Pancreas (tissue), 10 donors: ENCODE data around the gene CCDC124. TPM values are rescaled to one million over a fixed set of nuclear protein-coding genes. Genes with fewer than 3 reads are reported as not detected.

Experiments
- ATAC-seq, 4 donors: fragments of 200-7000 bp; cut with Tn5 transposase; one replicate each; pipeline versions ENCODE4 v1.8.0 to v1.9.1; 2020; ENCODE audit warnings: mild to moderate bottlenecking in 4 of 4, moderate library complexity in 4 of 4
- DNase-seq, 6 donors: peaks; one replicate each; pipeline ENCODE4 v3.0.0-alpha.2; 2020
- FAIRE-seq: peaks from 2 replicates; lab custom pipeline; 2012; peaks lifted over from hg19 to GRCh38; lab: Jason Lieb, UNC
- H3K27ac ChIP-seq, 4 donors: fragments of 200-600 bp; sonication (generic); 1 replicate in 3 of 4; 2 replicates in 1 of 4; pipeline versions ENCODE4 v1.5.0 to v1.8.0; 2020
- H3K27me3 ChIP-seq, 4 donors: fragments of 200-600 bp; one replicate each; pipeline ENCODE4 v1.8.0; 2021
- H3K36me3 ChIP-seq, 3 donors: fragments of 200-600 bp; sonication (generic) in 1 of 3; one replicate each; pipeline versions ENCODE4 v1.5.0 to v1.8.0; 2020 to 2021
- H3K4me1 ChIP-seq, 3 donors: fragments of 200-600 bp; one replicate each; pipeline ENCODE4 v1.8.0; 2021
- H3K4me3 ChIP-seq, 4 donors: fragments of 200-600 bp; sonication (generic) in 2 of 4; one replicate each; pipeline versions ENCODE4 v1.5.0 to v1.8.0; 2020 to 2021
- H3K9me3 ChIP-seq, 4 donors: fragments of 200-600 bp; one replicate each; pipeline ENCODE4 v1.8.0; 2021
- WGBS, 2 donors: extraction: QIAGEN DNeasy Blood & Tissue Kit; methylation state at CpG; one replicate each; pipeline ENCODE4 v1.1.7; 2013; 5-methylcytosine and 5-hydroxymethylcytosine counted together
- intact Hi-C, 3 donors: fragments of 100-400 bp; cut with DNase I; formaldehyde crosslinking; loops; one replicate each; pipeline versions ENCODE4 v1.11.1 to v1.14.2; 2022
- polyA plus RNA-seq, 2 donors: library from polyadenylated mRNA; stranded (reverse); fragments of 200-250 nt; gene quantifications; one replicate each; pipeline ENCODE4 v1.2.3, GENCODE V29; 2013
- total RNA-seq, 6 donors: library from RNA; stranded (reverse); fragmentation: NEBNext Ultra II Directional in 4 of 6; extraction: Animal tissue kit (Norgen Biotek cat#: 25700) in 4 of 6; gene quantifications; one replicate each; pipeline versions ENCODE4 v1.2.1 to v1.2.4, GENCODE V29; 2021 to 2023
- TF ChIP-seq, protein P1 (sequence below), 4 donors: fragments of 200-600 bp; sonication (generic) in 3 of 4; IDR thresholded peaks; one replicate each; pipeline versions ENCODE4 v1.5.0 to v1.8.0; 2021; ENCODE audit warnings: antibody characterized with exemption in 4 of 4
- donor health status: healthy with polysubstance abuse.
- donor health status: DM: no; HTN: no; CAD: no; lungs with moderate emphysema.
- donor health status: DM: no; HTN: no; CAD: no.
- donor health status: control.
- donor health status: control.
- donor health status: Bipolar disorder and iron deficiency.
- donor health status: DM: yes; HTN: yes; CAD: no.
- donor health status: DM: no; HTN: no; CAD: no.
- donor health status: DM: no; HTN: no; CAD: no.
- donor health status: DM: yes; HTN: yes; CAD: no.

The CCDC124 gene
- total and polyA plus RNA-seq, 8 donors, result 15.0 to 71.8 (median 32.2) TPM

DNA sequence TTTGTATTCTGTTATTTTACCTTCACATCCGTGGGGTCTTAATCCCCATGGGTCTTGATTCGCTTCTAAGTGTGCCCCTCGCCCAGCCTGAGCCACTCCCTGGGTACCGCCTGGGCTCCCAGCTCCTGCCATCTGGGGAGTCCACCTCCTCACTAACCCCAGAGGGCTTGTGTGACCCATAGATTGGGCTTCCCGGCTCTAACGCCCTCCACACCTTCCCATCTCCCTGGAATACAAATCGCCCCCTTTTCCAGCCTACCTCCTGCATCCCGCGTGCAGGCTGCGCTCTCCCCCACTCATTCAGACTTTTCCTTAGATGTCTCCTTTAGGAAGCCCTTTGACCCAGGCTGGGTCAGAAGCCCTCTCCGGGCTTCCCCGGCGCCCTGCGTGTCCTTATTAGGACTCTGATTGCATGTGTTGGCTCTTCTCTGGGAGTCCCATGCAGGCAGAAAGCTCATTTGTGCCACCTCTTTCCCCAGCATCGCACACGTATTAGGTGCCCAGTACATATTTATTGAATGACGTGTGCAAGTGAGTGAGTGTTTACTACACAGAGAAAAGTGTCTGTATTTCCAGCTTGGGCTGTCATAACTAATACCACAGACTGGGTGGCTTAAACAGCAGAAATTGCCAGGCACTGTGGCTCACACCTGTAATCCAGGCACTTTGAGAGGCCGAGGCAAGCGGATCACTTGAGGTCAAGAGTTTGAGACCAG, 757 bp downstream of the CCDC124 start:
- Histone ChIP-seq H3K4me3 (peak overlapping the region; percentile 78 to 95 (median 87)), H3K9me3 (no peaks in the 10 kb centered on the region), H3K4me1 (peaks cover 0 to 10% (median 7%) of the 10 kb centered on the region in 3 donors), H3K27me3 (no peaks in the 10 kb centered on the region), H3K36me3 (no peaks in the 10 kb centered on the region), H3K27ac (no peak overlapping the region)
- intact Hi-C loops, result loop anchor here in 2 of 3 donors (5.0 kb wide), 2 partner anchors 61 to 76 kb away; partner anchors contain the start of genes RPL18A (in 1 of the 2) and SLC5A5 (in 1 of the 2)
- no peak for ATAC-seq
- no peak for FAIRE-seq
- DNase-seq, result no peak
- 13 to 15% methylated on average over 19 of the region's 19 CpGs for WGBS, 2 donors
- TF ChIP-seq, protein P1, sequence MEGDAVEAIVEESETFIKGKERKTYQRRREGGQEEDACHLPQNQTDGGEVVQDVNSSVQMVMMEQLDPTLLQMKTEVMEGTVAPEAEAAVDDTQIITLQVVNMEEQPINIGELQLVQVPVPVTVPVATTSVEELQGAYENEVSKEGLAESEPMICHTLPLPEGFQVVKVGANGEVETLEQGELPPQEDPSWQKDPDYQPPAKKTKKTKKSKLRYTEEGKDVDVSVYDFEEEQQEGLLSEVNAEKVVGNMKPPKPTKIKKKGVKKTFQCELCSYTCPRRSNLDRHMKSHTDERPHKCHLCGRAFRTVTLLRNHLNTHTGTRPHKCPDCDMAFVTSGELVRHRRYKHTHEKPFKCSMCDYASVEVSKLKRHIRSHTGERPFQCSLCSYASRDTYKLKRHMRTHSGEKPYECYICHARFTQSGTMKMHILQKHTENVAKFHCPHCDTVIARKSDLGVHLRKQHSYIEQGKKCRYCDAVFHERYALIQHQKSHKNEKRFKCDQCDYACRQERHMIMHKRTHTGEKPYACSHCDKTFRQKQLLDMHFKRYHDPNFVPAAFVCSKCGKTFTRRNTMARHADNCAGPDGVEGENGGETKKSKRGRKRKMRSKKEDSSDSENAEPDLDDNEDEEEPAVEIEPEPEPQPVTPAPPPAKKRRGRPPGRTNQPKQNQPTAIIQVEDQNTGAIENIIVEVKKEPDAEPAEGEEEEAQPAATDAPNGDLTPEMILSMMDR (IDR thresholded peaks at IDR 0.05), result no peak

DNA sequence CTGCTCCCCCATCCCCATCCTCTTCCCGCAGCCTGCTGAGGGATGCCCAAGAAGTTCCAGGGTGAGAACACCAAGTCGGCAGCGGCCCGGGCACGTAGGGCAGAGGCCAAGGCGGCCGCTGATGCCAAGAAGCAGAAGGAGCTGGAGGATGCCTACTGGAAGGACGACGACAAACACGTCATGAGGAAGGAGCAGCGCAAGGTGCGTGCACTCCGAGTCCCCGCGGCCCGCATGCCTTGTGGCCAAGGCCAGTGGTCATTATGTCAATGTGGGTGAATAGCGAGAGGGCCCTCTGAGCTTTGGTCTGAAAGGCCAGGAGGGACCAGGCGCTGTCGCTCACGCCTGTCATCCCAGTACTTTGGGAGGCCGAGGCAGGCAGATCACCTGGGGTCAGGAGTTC, 3.6 kb downstream of the CCDC124 start:
- ATAC-seq, result no peak
- DNase-seq, result no peak
- H3K9me3 ChIP-seq, result no peaks in the 10 kb centered on the region
- peaks cover 0 to 10% (median 7%) of the 10 kb centered on the region in 3 donors for H3K4me1 ChIP-seq
- H3K36me3 ChIP-seq, result no peaks in the 10 kb centered on the region
- WGBS, 2 donors, result 88 to 93% methylated on average over 21 of the region's 21 CpGs
- intact Hi-C loops, result no loop called here
- FAIRE-seq, result no peak
- no peaks in the 10 kb centered on the region for H3K27me3 ChIP-seq
- TF ChIP-seq, protein P1 (IDR thresholded peaks at IDR 0.05), result no peak
- H3K27ac ChIP-seq, result no peak overlapping the region
- no peak overlapping the region for H3K4me3 ChIP-seq

DNA sequence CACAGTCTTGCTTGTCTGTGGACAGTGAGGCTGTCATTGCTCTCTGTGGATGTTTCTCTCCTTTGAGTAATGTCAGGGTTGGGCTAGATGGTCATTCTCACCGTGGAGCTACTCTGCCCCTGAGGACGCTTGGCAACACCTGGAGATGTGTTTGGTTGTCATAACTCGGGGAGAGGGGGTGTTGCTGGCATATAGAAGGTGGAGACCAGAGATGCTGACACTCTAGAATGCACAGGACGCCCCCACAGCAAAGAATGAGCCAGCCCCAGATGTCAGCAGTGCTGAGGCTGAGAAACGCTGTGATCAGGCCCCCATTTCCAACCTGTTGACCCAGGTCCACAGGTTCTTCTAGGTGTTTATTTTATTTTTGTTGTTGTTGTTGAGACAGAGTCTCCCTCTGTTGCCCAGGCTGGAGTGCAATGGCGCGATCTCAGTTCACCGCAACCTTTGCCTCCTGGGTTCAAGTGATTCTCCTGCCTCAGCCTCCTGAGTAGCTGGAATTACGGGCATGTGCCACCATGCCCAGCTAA, 4.6 kb downstream of the CCDC124 start:
- WGBS, 2 donors, result 81 to 84% methylated on average over 9 of the region's 9 CpGs
- TF ChIP-seq, protein P1 (IDR thresholded peaks at IDR 0.05), result no peak
- Histone ChIP-seq H3K4me1 (peaks cover 0 to 8% (median 7%) of the 10 kb centered on the region in 3 donors), H3K36me3 (no peaks in the 10 kb centered on the region), H3K27ac (no peak overlapping the region), H3K27me3 (no peaks in the 10 kb centered on the region), H3K4me3 (no peak overlapping the region), H3K9me3 (no peaks in the 10 kb centered on the region)
- DNase-seq (no peak), ATAC-seq (no peak), FAIRE-seq (no peak)
- intact Hi-C loops, result no loop called here

DNA sequence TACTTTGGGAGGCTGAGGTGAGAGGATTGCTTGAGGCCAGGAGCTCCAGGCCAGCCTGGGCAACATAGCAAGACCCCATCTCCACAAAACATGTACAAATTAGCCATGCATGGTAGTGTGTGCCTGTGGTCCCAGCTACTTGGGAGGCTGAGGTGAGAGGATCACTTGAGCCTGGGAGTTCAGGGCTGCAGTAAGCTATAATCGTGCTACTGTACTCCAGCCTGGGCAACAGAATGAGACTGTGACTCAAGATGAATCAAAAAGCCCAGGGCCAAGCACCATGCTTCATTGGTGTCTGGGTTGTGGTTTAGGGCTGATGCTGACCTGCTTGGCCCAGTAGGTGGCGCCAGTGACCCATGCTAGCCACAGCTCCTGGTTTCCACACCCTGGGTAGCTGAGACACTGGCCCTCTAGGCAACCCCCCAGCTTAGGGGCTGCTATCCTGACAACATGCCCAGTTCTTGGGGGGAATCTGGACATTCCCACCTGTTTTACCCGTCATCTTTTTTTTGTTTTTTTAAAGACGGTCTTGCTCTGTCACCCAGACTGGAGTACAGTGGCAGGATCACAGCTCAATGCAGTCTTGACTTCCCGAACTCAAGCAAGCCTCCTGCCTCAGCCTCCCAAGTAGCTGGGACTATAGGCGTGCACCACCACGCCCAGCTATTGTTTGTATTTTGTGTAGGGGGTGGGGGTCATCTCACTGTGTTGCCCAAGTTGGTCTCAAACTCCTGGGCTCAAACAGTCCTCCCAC, 5.5 kb downstream of the CCDC124 start:
- no peak overlapping the region for H3K27ac ChIP-seq
- 37 to 40% methylated on average over 7 of the region's 7 CpGs for WGBS, 2 donors
- no peak overlapping the region for H3K4me3 ChIP-seq
- H3K9me3 ChIP-seq, result no peaks in the 10 kb centered on the region
- peak; percentile 50 to 91 (median 80) for DNase-seq
- FAIRE-seq, result no peak
- H3K4me1 ChIP-seq, result peaks cover 0 to 7% (median 7%) of the 10 kb centered on the region in 3 donors
- intact Hi-C loops, result no loop called here
- peak; percentile 75 to 97 (median 92) for ATAC-seq
- peaks cover 0 to 3% (median 0%) of the 10 kb centered on the region in 3 donors for H3K36me3 ChIP-seq
- TF ChIP-seq, protein P1 (IDR thresholded peaks at IDR 0.05), result peak; percentile 81 to 87 (median 84)
- no peaks in the 10 kb centered on the region for H3K27me3 ChIP-seq
